GM23338 (cell line): ENCODE results near the gene SIDT1.

Source experiments
- CREB1 ChIP-seq: fragments of 250-450 bp; sonication (Bioruptor Pico); IDR thresholded peaks from 2 replicates; pipeline ENCODE4 v1.5.0; 2020; ENCODE audit warnings: low read depth, mild to moderate bottlenecking, moderate library complexity
- EZH2 ChIP-seq: fragments of 200-600 bp; sonication (generic); IDR thresholded peaks from one replicate; pipeline ENCODE4 v1.8.0; 2017; ENCODE audit warnings: antibody characterized with exemption, mild to moderate bottlenecking, low read depth; ENCODE audit not compliant: unreplicated experiment
- EZH2phosphoT487 ChIP-seq: fragments of 200-600 bp; sonication (generic); IDR thresholded peaks from one replicate; pipeline ENCODE4 v1.8.1; 2018; ENCODE audit warnings: antibody characterized with exemption; ENCODE audit not compliant: unreplicated experiment
- JUNB ChIP-seq: IDR thresholded peaks from one replicate; pipeline ENCODE4 v1.6.1; 2016; ENCODE audit warnings: antibody characterized with exemption; ENCODE audit not compliant: unreplicated experiment
- POLR2AphosphoS5 ChIP-seq: IDR thresholded peaks from 2 replicates; pipeline ENCODE4 v1.6.1; 2016; ENCODE audit warnings: antibody characterized with exemption, low read depth
- ZNF114 ChIP-seq: fragments of 250-450 bp; sonication (Bioruptor Pico); IDR thresholded peaks from 2 replicates; pipeline ENCODE4 v1.5.0; 2020; ENCODE audit warnings: mild to moderate bottlenecking, moderate library complexity
- TF ChIP-seq, protein P1 (sequence below), 2 experiments: fragments of 200-600 bp in 1 of 2; sonication (generic) in 1 of 2; conservative IDR thresholded peaks; 2 replicates each; pipeline versions ENCODE4 v1.5.1 to v1.6.1; 2016 to 2017; ENCODE audit warnings: antibody characterized with exemption in 2 of 2, low read depth in 2 of 2, mild to moderate bottlenecking in 2 of 2, moderate library complexity in 1 of 2
- TF ChIP-seq, protein P2 (sequence below): IDR thresholded peaks from one replicate; pipeline ENCODE4 v1.6.1; 2018; ENCODE audit warnings: antibody characterized with exemption; ENCODE audit not compliant: unreplicated experiment
- TF ChIP-seq, protein P3 (sequence below): IDR thresholded peaks from 2 replicates; pipeline ENCODE4 v1.6.1; 2016; ENCODE audit warnings: antibody characterized with exemption

DNA sequence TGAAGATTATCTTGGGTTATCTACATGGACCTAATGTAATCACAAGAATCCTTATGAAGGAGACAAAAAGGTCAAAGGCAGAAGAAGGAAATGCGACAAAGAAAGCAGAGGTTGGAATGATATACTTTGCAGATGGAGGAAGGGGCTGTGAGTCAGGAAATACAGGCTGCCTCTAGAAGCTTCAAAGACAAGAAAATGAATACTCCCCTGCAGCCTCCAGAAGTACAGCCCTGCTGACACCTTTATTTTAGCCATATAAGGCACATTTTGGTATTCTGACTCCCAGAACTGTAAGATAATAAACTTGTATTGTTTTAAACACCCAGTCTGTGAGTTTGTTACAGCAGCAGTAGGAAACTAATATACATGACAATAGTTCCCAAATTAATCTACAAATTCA is 58.6 kb downstream of the SIDT1 start:
- TF ChIP-seq, protein P1, sequence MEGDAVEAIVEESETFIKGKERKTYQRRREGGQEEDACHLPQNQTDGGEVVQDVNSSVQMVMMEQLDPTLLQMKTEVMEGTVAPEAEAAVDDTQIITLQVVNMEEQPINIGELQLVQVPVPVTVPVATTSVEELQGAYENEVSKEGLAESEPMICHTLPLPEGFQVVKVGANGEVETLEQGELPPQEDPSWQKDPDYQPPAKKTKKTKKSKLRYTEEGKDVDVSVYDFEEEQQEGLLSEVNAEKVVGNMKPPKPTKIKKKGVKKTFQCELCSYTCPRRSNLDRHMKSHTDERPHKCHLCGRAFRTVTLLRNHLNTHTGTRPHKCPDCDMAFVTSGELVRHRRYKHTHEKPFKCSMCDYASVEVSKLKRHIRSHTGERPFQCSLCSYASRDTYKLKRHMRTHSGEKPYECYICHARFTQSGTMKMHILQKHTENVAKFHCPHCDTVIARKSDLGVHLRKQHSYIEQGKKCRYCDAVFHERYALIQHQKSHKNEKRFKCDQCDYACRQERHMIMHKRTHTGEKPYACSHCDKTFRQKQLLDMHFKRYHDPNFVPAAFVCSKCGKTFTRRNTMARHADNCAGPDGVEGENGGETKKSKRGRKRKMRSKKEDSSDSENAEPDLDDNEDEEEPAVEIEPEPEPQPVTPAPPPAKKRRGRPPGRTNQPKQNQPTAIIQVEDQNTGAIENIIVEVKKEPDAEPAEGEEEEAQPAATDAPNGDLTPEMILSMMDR (conservative IDR thresholded peaks at IDR 0.05; ENCODE audit: low read depth in 2 of 2), result no peak
- TF ChIP-seq POLR2AphosphoS5 (no peak), EZH2phosphoT487 (no peak), EZH2 (no peak), CREB1 (no peak), JUNB (no peak), ZNF114 (no peak)
- TF ChIP-seq, protein P2, sequence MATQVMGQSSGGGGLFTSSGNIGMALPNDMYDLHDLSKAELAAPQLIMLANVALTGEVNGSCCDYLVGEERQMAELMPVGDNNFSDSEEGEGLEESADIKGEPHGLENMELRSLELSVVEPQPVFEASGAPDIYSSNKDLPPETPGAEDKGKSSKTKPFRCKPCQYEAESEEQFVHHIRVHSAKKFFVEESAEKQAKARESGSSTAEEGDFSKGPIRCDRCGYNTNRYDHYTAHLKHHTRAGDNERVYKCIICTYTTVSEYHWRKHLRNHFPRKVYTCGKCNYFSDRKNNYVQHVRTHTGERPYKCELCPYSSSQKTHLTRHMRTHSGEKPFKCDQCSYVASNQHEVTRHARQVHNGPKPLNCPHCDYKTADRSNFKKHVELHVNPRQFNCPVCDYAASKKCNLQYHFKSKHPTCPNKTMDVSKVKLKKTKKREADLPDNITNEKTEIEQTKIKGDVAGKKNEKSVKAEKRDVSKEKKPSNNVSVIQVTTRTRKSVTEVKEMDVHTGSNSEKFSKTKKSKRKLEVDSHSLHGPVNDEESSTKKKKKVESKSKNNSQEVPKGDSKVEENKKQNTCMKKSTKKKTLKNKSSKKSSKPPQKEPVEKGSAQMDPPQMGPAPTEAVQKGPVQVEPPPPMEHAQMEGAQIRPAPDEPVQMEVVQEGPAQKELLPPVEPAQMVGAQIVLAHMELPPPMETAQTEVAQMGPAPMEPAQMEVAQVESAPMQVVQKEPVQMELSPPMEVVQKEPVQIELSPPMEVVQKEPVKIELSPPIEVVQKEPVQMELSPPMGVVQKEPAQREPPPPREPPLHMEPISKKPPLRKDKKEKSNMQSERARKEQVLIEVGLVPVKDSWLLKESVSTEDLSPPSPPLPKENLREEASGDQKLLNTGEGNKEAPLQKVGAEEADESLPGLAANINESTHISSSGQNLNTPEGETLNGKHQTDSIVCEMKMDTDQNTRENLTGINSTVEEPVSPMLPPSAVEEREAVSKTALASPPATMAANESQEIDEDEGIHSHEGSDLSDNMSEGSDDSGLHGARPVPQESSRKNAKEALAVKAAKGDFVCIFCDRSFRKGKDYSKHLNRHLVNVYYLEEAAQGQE, result no peak
- TF ChIP-seq, protein P3, sequence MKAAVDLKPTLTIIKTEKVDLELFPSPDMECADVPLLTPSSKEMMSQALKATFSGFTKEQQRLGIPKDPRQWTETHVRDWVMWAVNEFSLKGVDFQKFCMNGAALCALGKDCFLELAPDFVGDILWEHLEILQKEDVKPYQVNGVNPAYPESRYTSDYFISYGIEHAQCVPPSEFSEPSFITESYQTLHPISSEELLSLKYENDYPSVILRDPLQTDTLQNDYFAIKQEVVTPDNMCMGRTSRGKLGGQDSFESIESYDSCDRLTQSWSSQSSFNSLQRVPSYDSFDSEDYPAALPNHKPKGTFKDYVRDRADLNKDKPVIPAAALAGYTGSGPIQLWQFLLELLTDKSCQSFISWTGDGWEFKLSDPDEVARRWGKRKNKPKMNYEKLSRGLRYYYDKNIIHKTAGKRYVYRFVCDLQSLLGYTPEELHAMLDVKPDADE, result no peak
